ENCODE results near the gene METAP2.
"Not testable (repeated sequence)": the region's sequence is repeated elsewhere in the genome, so short reads cannot be mapped to it uniquely, and the experiment has no call there.

The METAP2 gene

DNA sequence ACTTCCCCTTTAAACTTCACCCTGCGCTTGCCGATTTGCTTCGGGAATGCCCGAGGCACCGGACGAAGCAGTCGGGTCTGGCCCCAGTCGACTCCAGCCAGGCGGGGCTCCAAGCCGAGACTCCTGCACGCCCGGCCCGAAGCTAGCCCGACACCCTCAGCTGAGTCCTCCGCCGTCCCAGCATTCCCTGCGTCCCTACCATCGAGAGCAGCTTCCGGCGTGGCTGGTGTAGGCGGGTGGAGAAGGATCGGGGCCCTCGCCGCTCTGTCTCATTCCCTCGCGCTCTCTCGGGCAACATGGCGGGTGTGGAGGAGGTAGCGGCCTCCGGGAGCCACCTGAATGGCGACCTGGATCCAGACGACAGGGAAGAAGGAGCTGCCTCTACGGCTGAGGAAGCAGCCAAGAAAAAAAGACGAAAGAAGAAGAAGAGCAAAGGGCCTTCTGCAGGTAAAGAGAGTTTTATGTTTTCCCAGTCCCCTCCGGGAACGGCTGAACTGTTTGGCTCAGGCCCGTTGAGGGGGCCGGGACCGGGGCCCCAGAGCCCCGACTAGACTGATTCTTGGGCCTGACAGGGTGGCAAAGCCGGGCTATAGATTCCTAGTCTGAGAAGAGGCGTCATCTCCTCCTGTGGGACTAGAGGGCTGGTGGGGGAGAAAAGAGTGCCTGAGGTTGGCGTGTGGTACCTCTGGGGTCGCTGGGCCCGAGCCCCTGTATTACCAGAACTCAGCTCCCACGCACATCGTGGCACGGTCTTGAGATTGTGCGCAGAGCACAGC is at the start of gene METAP2:
Gene METAP2, plus strand, starts transcription at position 269 of the 776 bp plus-strand sequence. Its CDS starts 28 bp downstream, at position 297.
- peak; percentile 92 for DNase-seq (ENCODE audit: low spot score)

DNA sequence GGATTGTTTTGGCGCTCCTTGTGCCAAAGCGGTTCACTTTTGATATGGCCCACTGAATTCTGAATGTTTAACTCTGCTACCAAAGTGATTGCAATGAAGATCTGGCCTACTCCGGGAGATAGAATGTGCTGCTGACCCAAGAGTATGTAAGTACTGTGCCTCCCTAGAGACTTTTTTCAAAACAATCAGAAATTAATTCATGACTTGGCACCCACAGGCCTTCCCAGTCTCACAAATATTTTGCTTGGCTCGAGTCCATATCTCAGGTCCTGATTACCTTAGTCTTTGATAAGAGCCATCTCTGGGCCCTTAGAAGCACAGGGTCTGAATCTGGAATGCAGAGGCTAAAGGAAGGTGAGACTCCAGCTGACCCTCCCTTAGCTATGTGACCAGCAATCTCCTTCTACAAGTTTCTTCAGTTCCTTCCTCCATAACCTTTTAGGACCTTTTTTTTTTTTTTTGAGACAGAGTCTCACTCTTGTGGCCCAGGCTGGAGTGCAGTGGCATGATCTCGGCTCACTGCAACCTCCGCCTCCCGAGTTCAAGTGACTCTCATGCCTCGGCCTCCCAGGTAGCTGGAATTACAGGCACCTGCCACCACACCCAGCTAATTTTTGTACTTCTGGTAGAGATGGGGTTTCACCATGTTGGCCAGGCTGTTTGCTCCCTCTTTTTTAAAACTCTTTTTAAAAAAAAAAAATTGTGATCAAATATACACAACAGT is 49.5 kb upstream of the METAP2 start:
- DNase-seq (ENCODE audit: low spot score): no peak

GRCh38 chr12:95429172-95429510 is 44.8 kb upstream of the METAP2 start:
- no peak for DNase-seq (ENCODE audit: low spot score)

GRCh38 chr12:95431120-95431519 is 42.8 kb upstream of the METAP2 start:
- DNase-seq (ENCODE audit: low spot score): no peak

- no peak for DNase-seq (ENCODE audit: low spot score)
These were observed 38.6 kb upstream of the METAP2 start for GRCh38 chr12:95435355-95435754.

- no peak for DNase-seq (ENCODE audit: low spot score)
These were observed 36.4 kb upstream of the METAP2 start for GRCh38 chr12:95437565-95437964.

GRCh38 chr12:95439461-95440230 is 34.3 kb upstream of the METAP2 start:
- DNase-seq (ENCODE audit: low spot score): no peak

DNA sequence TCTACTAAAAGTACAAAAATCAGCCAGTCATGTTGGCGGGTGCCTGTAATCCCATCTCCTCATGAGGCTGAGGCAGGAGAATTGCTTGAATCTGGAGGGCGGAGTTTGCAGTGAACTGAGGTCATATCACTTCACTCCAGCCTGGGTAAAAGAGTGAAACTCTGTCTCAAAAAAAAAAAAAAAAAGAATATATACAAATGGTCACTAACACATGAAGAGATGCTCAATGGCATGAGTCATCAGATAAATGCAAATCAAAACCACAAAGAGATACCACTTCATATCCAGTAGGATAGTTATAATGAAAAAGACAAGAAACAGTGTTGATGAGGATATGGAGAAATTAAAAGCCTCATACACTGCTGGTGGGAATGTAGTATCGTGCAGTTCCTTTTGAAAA is 33.6 kb upstream of the METAP2 start:
- DNase-seq (ENCODE audit: low spot score): peak; percentile 35

GRCh38 chr12:95443459-95443858 is 30.5 kb upstream of the METAP2 start:
- no peak for DNase-seq (ENCODE audit: low spot score)

DNA sequence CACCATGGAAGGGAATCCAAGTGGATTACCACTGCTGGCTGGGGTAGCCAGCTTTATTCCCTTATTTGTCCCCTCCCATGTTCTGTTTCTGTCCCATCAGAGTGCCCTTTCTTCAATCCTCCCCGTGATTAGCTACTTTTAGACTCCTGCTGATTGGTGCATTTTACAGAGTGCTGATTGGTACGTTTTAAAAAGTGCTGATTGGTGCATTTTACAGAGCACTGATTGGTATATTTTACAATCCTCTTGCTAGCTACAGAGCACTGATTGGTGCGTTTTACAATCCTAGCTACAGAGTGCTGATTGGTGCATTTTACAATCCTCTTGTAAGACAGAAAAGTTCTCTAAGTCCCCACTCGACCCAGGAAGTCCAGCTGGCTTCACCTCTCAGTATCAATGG is 28.9 kb upstream of the METAP2 start:
- not testable (repeated sequence) for DNase-seq (ENCODE audit: low spot score)

- DNase-seq (ENCODE audit: low spot score): no peak
These were observed 28.0 kb upstream of the METAP2 start for GRCh38 chr12:95445884-95446505.

DNA sequence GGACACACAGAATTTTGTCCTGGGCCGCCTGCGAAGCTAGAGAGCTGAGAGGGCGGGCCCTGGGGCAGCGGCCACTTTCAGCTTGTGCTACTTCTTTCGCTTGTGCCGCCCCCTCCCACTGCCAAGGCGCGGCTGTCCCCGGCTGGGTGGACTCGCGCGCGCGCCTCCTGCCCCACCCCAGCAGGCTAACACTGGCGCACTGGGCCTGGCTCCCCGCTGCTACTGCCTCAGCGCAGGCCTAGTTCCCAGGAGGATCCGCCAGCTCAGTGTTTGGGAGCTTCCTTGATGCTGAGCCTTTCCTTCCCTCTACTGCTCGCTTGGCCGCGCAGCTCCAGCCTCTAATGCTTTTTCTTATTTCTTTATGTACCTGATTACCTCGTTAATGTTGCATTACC is 27.4 kb upstream of the METAP2 start:
- DNase-seq (ENCODE audit: low spot score): no peak

DNA sequence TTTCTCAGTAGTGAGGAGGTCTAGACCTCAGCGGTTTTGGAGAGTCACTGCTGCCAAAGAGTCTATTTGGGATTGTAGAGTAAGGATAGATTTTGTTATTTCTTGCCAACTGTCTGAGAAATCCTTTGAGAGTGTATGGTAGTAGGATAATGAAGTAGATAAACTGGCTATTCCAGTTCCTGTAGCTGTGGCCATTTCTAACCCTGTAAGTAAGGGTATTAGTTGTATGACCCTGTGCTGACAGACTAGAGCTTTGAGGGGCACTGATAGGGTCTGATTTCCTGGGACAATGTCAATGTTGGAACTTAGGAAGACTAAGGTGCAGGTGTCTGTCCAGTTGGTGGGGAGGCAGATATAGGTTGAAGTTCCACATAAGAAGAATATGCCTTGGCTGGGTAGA is 24.3 kb upstream of the METAP2 start:
- DNase-seq (ENCODE audit: low spot score): not testable (repeated sequence)

GRCh38 chr12:95452501-95452900 is 21.5 kb upstream of the METAP2 start:
- not testable (repeated sequence) for DNase-seq (ENCODE audit: low spot score)

GRCh38 chr12:95453881-95454280 is 20.1 kb upstream of the METAP2 start:
- not testable (repeated sequence) for DNase-seq (ENCODE audit: low spot score)

DNA sequence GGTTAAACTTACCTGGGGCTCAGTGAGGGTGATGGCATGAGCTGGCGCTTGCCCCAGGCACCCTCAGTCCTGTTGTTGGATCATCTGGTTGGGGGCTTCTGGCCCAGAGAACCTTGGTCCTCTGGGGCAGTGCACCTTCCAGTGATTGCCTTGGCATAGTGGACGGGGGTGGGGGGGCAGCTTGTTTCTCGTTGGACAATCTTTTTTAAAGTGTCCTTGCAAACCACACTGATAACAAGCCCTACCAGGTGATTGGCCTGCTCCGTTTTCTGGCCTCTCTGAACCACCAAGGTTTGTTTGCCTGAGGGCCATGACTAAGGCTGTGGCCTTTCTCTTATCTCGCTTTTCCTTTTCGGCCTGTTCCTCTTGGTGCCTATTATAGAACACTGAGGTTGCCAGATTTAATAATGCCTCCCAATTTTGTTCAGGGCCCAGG is 19.2 kb upstream of the METAP2 start:
- not testable (repeated sequence) for DNase-seq (ENCODE audit: low spot score)

DNA sequence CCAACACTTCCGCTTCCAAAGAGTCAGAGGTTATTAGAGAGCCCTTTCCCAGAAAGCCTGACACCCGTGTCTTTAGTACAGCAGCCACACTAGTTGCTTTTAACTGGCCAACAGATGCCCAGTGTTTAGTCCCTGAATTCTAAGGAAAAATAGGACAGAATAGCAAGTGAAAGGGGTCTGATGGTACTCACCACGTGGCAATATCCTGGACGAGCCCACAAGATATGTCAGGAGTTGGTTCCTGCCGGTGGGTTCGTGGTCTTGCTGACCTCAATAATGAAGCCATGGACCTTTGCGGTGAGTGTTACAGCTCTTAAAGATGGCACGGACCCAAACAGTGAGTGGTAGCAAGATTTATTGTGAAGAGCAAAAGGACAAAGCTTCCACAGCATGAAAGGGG is 16.3 kb upstream of the METAP2 start:
- not testable (repeated sequence) for DNase-seq (ENCODE audit: low spot score)

DNA sequence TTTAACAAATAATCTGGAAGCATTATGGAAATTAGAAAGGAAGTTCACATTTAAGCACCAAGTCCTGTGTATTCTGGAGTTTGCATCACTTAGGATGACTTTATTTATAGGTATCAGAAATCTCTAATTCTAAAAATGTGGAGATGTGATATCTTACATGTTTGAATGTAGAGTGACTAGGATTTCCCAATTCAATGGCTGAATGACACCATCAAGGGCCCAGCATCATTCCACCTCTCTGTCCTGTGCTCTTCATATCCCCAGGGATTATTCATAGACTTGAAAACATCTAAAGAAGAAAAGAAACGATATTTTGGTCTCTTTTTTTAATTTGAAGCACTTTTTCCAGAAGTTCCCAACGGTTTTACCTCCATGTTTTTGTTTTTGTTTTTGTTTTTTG is 15.2 kb upstream of the METAP2 start:
- no peak for DNase-seq (ENCODE audit: low spot score)

GRCh38 chr12:95459310-95459709 is 14.6 kb upstream of the METAP2 start:
- DNase-seq (ENCODE audit: low spot score): no peak

GRCh38 chr12:95460105-95460504 is 13.8 kb upstream of the METAP2 start:
- DNase-seq (ENCODE audit: low spot score): no peak

DNA sequence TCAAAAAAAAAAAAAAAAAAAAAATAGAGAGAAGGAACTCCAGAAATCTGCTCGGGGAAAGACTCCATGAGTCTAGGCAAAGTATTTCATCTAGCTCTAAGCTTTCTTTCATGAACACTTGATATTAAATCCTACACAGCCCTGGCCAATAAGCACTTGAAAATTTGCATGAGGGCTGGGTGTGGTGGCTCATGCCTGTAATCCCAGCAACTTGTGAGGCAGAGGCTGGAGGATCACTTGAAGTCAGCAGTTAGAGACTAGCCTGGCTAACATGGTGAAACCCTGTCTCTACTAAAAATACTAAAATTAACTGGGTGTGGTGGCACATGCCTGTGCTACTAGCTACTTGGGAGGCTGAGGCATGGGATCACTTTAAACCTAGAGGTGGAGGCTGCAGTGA is 13.1 kb upstream of the METAP2 start:
- no peak for DNase-seq (ENCODE audit: low spot score)

DNA sequence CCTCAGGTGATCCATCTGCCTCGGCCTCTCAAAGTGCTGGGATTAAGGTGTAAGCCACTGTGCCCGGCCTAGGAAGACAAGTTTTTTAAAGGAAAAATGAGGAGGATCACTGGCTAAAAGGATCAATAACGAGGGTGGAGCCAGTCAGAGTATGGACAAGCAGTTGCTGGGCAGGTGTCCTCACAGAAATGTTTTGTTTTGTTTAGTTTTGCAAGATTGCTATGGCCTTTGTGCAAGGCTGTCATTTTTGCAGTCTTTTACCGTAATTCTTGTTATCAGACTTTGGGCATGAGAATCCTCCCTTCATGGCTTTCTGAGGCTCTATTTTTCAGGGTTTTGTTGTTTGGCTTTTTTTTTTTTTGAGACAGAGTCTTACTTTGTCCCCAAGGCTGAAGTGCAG is 11.9 kb upstream of the METAP2 start:
- no peak for DNase-seq (ENCODE audit: low spot score)

All from COLO829 (cell line).